Activated naive CD8-positive, alpha-beta T cell treated with anti-CD3 and anti-CD28 coated beads for 36 hours (primary cell): ENCODE data around the gene MRPS34. TPM values are rescaled to one million over a fixed set of nuclear protein-coding genes. Genes with fewer than 3 reads are reported as not detected.
A peak's percentile ranks its signal among the peaks of the same experiment; 100 is the strongest.

Source experiments
- DNase-seq: peaks from one replicate; pipeline ENCODE4 v3.0.0; 2021
- H3K27ac Mint-ChIP-seq: one replicate; pipeline ENCODE4 v1.8.0; 2022; ENCODE audit warnings: mild to moderate bottlenecking, moderate library complexity, mixed read lengths
- H3K27me3 Mint-ChIP-seq: one replicate; pipeline ENCODE4 v1.8.0; 2022; ENCODE audit warnings: mild to moderate bottlenecking, mixed read lengths
- H3K36me3 Mint-ChIP-seq: one replicate; pipeline ENCODE4 v1.8.0; 2021; ENCODE audit warnings: mild to moderate bottlenecking, mixed read lengths
- H3K4me1 Mint-ChIP-seq: one replicate; pipeline ENCODE4 v1.8.0; 2021; ENCODE audit warnings: mixed read lengths
- H3K4me3 Mint-ChIP-seq: one replicate; pipeline ENCODE4 v1.8.0; 2022; ENCODE audit warnings: mild to moderate bottlenecking, moderate library complexity, mixed read lengths
- H3K9me3 Mint-ChIP-seq: one replicate; pipeline ENCODE4 v1.8.0; 2022; ENCODE audit warnings: mixed read lengths
- total RNA-seq, 2 experiments: library from RNA; stranded (reverse); gene quantifications; one replicate each; pipeline ENCODE4 v1.2.3, GENCODE V29; 2021

The MRPS34 gene
- total RNA-seq, 2 experiments from 2014 or later = 187 to 190 TPM

DNA sequence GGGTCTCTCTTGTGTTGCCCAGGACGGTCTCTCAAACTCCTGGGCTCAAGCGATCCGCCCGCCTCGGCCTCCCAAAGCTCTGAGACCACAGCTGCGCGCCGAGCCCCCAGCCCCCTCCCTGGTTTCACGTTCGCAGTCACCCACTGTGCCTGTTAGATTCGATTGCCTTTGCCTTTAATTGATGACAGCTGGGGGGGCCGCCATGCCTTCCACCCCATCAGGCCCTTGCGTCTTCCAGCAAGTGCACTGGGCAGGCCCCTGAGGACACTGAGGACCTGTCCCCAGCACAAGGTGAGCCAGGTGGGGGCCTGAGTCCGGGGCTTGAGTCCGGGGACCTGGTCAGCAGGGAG is 17.3 kb upstream of the MRPS34 start:
- H3K36me3 Mint-ChIP-seq = peaks cover 2% of the 10 kb centered on the region
- no peak overlapping the region for H3K4me3 Mint-ChIP-seq

GRCh38 chr16:1789643-1790045 is 16.7 kb upstream of the MRPS34 start:
- DNase-seq = no peak
- H3K4me3 Mint-ChIP-seq = no peak overlapping the region
- no peaks in the 10 kb centered on the region for H3K27me3 Mint-ChIP-seq
- H3K36me3 Mint-ChIP-seq = peaks cover 2% of the 10 kb centered on the region
- peaks cover 5% of the 10 kb centered on the region for H3K4me1 Mint-ChIP-seq
- no peak overlapping the region for H3K27ac Mint-ChIP-seq
- H3K9me3 Mint-ChIP-seq = no peaks in the 10 kb centered on the region

More for the DNA sequence above, 17.3 kb upstream of the MRPS34 start:
- Mint-ChIP-seq H3K27ac (no peak overlapping the region), H3K4me1 (peaks cover 3% of the 10 kb centered on the region), H3K9me3 (no peaks in the 10 kb centered on the region), H3K27me3 (no peaks in the 10 kb centered on the region)
- no peak for DNase-seq

GRCh38 chr16:1788708-1789100 is 15.8 kb upstream of the MRPS34 start:
- Mint-ChIP-seq H3K36me3 (peaks cover 6% of the 10 kb centered on the region), H3K27me3 (no peaks in the 10 kb centered on the region), H3K9me3 (no peaks in the 10 kb centered on the region), H3K4me3 (no peak overlapping the region), H3K4me1 (peaks cover 7% of the 10 kb centered on the region), H3K27ac (no peak overlapping the region)
- no peak for DNase-seq

- DNase-seq = no peak
- Mint-ChIP-seq H3K27ac (no peak overlapping the region), H3K4me1 (peaks cover 7% of the 10 kb centered on the region), H3K27me3 (no peaks in the 10 kb centered on the region), H3K36me3 (peaks cover 10% of the 10 kb centered on the region), H3K9me3 (no peaks in the 10 kb centered on the region), H3K4me3 (no peak overlapping the region)
These were observed 15.3 kb upstream of the MRPS34 start for GRCh38 chr16:1788095-1788707.

- Mint-ChIP-seq H3K27me3 (no peaks in the 10 kb centered on the region), H3K9me3 (no peaks in the 10 kb centered on the region), H3K27ac (no peak overlapping the region), H3K36me3 (peaks cover 10% of the 10 kb centered on the region), H3K4me3 (no peak overlapping the region), H3K4me1 (peaks cover 7% of the 10 kb centered on the region)
- no peak for DNase-seq
These were observed 14.6 kb upstream of the MRPS34 start for GRCh38 chr16:1787322-1788094.

DNA sequence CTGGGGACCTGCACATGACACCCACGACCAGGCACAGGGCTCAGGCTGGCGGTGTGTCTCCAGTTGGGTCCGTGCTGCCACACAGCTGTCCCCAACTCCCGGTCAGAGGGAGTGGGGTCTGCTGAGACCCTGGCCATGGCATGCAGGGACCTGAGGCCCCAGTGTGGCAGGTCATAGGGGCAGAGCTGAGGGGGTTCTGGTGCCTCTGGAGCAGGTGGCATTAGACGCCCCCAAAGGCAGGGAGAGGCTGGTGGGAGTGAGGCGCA is 14.1 kb upstream of the MRPS34 start:
- no peaks in the 10 kb centered on the region for H3K9me3 Mint-ChIP-seq
- no peak for DNase-seq
- H3K4me3 Mint-ChIP-seq = no peak overlapping the region
- H3K27me3 Mint-ChIP-seq = no peaks in the 10 kb centered on the region
- H3K36me3 Mint-ChIP-seq = peaks cover 10% of the 10 kb centered on the region
- H3K4me1 Mint-ChIP-seq = peaks cover 7% of the 10 kb centered on the region
- no peak overlapping the region for H3K27ac Mint-ChIP-seq

GRCh38 chr16:1786242-1787055 is 13.5 kb upstream of the MRPS34 start:
- Mint-ChIP-seq H3K36me3 (peaks cover 10% of the 10 kb centered on the region), H3K9me3 (no peaks in the 10 kb centered on the region), H3K27me3 (no peaks in the 10 kb centered on the region), H3K4me1 (peaks cover 10% of the 10 kb centered on the region), H3K27ac (no peak overlapping the region), H3K4me3 (peak overlapping the region; percentile 32)
- no peak for DNase-seq

DNA sequence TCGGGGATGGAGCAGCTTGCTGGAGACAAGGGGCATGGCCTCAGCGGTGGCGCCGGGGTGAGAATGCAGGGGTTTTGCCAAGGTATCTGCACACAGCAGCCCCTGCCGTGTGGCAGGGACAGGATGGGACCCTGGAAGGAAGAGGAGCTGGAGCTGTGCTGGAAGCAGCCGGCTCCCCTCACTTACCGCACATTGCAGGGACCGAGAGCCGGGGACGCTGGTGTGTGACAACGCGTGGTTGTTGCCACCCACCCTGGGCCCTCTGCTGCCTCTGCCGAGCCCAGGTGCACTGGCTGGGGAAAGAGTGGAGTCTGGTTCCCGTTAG is 12.9 kb upstream of the MRPS34 start:
- Mint-ChIP-seq H3K27me3 (no peaks in the 10 kb centered on the region), H3K9me3 (no peaks in the 10 kb centered on the region), H3K4me1 (peaks cover 12% of the 10 kb centered on the region), H3K4me3 (no peak overlapping the region), H3K36me3 (peaks cover 10% of the 10 kb centered on the region), H3K27ac (no peak overlapping the region)
- DNase-seq = no peak

GRCh38 chr16:1784977-1785845 is 12.3 kb upstream of the MRPS34 start:
- no peak for DNase-seq
- H3K27ac Mint-ChIP-seq = no peak overlapping the region
- H3K4me1 Mint-ChIP-seq = peaks cover 12% of the 10 kb centered on the region
- H3K4me3 Mint-ChIP-seq = no peak overlapping the region
- H3K36me3 Mint-ChIP-seq = peaks cover 10% of the 10 kb centered on the region
- no peaks in the 10 kb centered on the region for H3K9me3 Mint-ChIP-seq
- H3K27me3 Mint-ChIP-seq = no peaks in the 10 kb centered on the region

- DNase-seq = peak; percentile 99
- no peaks in the 10 kb centered on the region for H3K27me3 Mint-ChIP-seq
- H3K9me3 Mint-ChIP-seq = no peaks in the 10 kb centered on the region
- peak within 1 kb of the TSS; percentile 86 for H3K27ac Mint-ChIP-seq
- H3K36me3 Mint-ChIP-seq = peaks cover 8% of the 10 kb centered on the region
- H3K4me1 Mint-ChIP-seq = peaks cover 12% of the 10 kb centered on the region
- H3K4me3 Mint-ChIP-seq = peak within 1 kb of the TSS; percentile 90
These were observed 9.7 kb upstream of the MRPS34 start, which contains the start of the genes NUBP2 and SPSB3 for GRCh38 chr16:1782408-1783264. NUBP2 (plus strand) TSS chr16:1782960; CDS start chr16:1783021, 61 bp downstream. SPSB3 (minus strand) TSS chr16:1782571; CDS start chr16:1781483, 1,088 bp downstream.

DNA sequence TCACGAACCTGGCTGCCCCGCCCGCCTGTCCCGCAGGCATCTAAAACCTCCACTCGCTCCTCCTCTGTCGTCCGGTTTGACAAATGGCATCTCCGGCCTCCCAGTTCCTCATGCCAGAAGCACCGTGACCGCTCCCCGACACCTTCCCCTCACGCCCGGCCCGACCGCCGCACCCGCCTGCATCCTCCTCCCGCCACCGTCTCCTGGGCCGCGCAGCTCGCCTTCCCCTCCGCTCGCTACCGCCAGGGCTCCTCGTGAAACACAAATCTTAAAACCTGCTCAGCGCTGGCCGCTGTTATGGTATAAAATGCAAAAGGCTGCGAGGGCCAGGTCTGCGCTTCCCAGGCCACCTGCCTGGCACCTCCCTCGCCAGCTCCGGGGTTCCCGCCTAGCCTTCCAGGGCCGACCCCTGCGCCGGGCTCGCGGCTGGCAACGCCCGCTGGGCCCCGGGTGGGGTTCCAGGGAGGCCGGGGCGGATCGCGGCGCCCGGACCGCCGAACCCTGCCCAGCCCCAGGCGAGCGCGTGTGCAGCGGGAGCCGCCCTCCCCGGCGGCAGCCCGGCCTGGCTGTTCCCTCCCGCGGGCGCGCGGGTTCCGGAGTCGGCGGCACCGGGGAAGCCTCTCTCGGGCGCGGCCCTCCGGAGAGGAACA is 8.9 kb upstream of the MRPS34 start:
- H3K4me1 Mint-ChIP-seq = peaks cover 12% of the 10 kb centered on the region
- DNase-seq = peak; percentile 48
- peak overlapping the region; percentile 82 for H3K4me3 Mint-ChIP-seq
- H3K27me3 Mint-ChIP-seq = no peaks in the 10 kb centered on the region
- H3K27ac Mint-ChIP-seq = peak overlapping the region; percentile 70
- peaks cover 8% of the 10 kb centered on the region for H3K36me3 Mint-ChIP-seq
- H3K9me3 Mint-ChIP-seq = no peaks in the 10 kb centered on the region

- Mint-ChIP-seq H3K27ac (peak overlapping the region; percentile 25), H3K4me1 (peaks cover 12% of the 10 kb centered on the region), H3K9me3 (no peaks in the 10 kb centered on the region), H3K4me3 (peak overlapping the region; percentile 82), H3K27me3 (no peaks in the 10 kb centered on the region), H3K36me3 (peaks cover 8% of the 10 kb centered on the region)
- no peak for DNase-seq
These were observed 8.3 kb upstream of the MRPS34 start for GRCh38 chr16:1781254-1781653.

DNA sequence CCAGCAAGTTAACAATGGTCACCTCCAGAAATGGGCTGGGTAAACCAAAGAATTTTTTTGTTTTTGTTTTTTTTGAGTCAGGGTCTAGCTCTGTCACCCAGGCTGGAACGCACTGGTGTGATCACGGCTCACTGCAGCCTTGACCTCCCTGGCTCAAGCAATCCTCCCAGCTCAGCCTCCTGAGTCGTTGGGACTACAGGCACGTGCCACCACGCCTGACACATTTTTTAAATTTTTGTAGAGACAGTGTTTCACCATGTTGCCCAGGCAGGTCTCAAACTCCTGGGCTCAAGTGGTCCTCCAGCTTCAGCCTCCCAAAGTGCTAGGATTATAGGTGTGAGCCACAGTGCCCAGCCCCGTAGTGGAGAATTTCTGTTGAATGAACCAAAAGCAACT is 7.7 kb upstream of the MRPS34 start:
- DNase-seq = no peak
- Mint-ChIP-seq H3K4me3 (peak overlapping the region; percentile 82), H3K27ac (no peak overlapping the region), H3K27me3 (no peaks in the 10 kb centered on the region), H3K36me3 (peaks cover 8% of the 10 kb centered on the region), H3K9me3 (no peaks in the 10 kb centered on the region), H3K4me1 (peaks cover 11% of the 10 kb centered on the region)
